ENCODE measurements around the gene TRDMT1. TPM values are rescaled to one million over a fixed set of nuclear protein-coding genes. Genes with fewer than 3 reads are reported as not detected.

The TRDMT1 gene
- total RNA-seq, 4 donors from 2014 or later: 29.4 to 39.7 (median 31.7) TPM

GRCh38 chr10:17169803-17170202 lies 31.7 kb downstream of the TRDMT1 start:
- Histone ChIP-seq H3K27me3 (no peaks in the 10 kb centered on the region), H3K4me3 (replicated peaks in 1 of 3) (no peak overlapping the region), H3K9me3 (no peaks in the 10 kb centered on the region), H3K4me1 (peaks cover 22 to 27% of the 10 kb centered on the region in 2 donors), H3K27ac (no peak overlapping the region), H3K36me3 (no peaks in the 10 kb centered on the region)
- TF ChIP-seq CTCF (IDR thresholded peaks at IDR 0.05) (no peak), POLR2A (IDR thresholded peaks at IDR 0.05) (no peak)
- WGBS, 2 donors: 48 to 51% methylated on average over 4 of the region's 4 CpGs
- intact Hi-C loops (cut with DNase I): no loop called here
- DNase-seq: no peak

GRCh38 chr10:17166699-17167098 lies 34.8 kb downstream of the TRDMT1 start:
- no peak overlapping the region for H3K4me3 ChIP-seq (replicated peaks in 1 of 3)
- no peak for DNase-seq
- no peak for TF ChIP-seq POLR2A (IDR thresholded peaks at IDR 0.05)
- intact Hi-C loops (cut with DNase I): no loop called here
- 79 to 90% methylated on average over 3 of the region's 3 CpGs for WGBS, 2 donors
- H3K9me3 ChIP-seq: no peaks in the 10 kb centered on the region
- peaks cover 13 to 19% of the 10 kb centered on the region in 2 donors for H3K4me1 ChIP-seq
- no peak overlapping the region for H3K27ac ChIP-seq
- no peaks in the 10 kb centered on the region for H3K27me3 ChIP-seq
- no peaks in the 10 kb centered on the region for H3K36me3 ChIP-seq

- H3K27me3 ChIP-seq: no peaks in the 10 kb centered on the region
- H3K4me1 ChIP-seq: no peaks in the 10 kb centered on the region
- DNase-seq: peak in 1 of 2 donors; percentile 6
- H3K4me3 ChIP-seq (replicated peaks in 1 of 3): no peak overlapping the region
- H3K36me3 ChIP-seq: no peaks in the 10 kb centered on the region
- no peak for TF ChIP-seq CTCF (IDR thresholded peaks at IDR 0.05)
- TF ChIP-seq POLR2A (IDR thresholded peaks at IDR 0.05): no peak
- WGBS, 2 donors: 27 to 41% methylated on average over 2 of the region's 2 CpGs
- H3K27ac ChIP-seq: no peak overlapping the region
- intact Hi-C loops (cut with DNase I): no loop called here
- no peaks in the 10 kb centered on the region for H3K9me3 ChIP-seq
Measured at GRCh38 chr10:17162828-17163227, 38.6 kb downstream of the TRDMT1 start.

GRCh38 chr10:17161775-17162174 lies 39.7 kb downstream of the TRDMT1 start:
- no peak overlapping the region for H3K27ac ChIP-seq

GRCh38 chr10:17157024-17157423 lies 44.4 kb downstream of the TRDMT1 start:
- Histone ChIP-seq H3K27ac (no peak overlapping the region), H3K36me3 (no peaks in the 10 kb centered on the region), H3K27me3 (no peaks in the 10 kb centered on the region), H3K4me1 (peaks cover 0 to 2% of the 10 kb centered on the region in 2 donors), H3K9me3 (no peaks in the 10 kb centered on the region), H3K4me3 (replicated peaks in 1 of 3) (no peak overlapping the region)
- TF ChIP-seq POLR2A (IDR thresholded peaks at IDR 0.05) (no peak), CTCF (IDR thresholded peaks at IDR 0.05) (no peak)
- DNase-seq: no peak
- intact Hi-C loops (cut with DNase I): no loop called here
- 88 to 90% methylated on average over 2 of the region's 2 CpGs for WGBS, 2 donors

More at GRCh38 chr10:17161775-17162174, 39.7 kb downstream of the TRDMT1 start:
- intact Hi-C loops (cut with DNase I): no loop called here
- no peak for TF ChIP-seq CTCF (IDR thresholded peaks at IDR 0.05)
- TF ChIP-seq POLR2A (IDR thresholded peaks at IDR 0.05): no peak
- H3K36me3 ChIP-seq: no peaks in the 10 kb centered on the region
- H3K4me1 ChIP-seq: no peaks in the 10 kb centered on the region
- WGBS, 2 donors: 63 to 65% methylated on average over 3 of the region's 3 CpGs
- no peak overlapping the region for H3K4me3 ChIP-seq (replicated peaks in 1 of 3)
- H3K27me3 ChIP-seq: no peaks in the 10 kb centered on the region
- no peaks in the 10 kb centered on the region for H3K9me3 ChIP-seq
- no peak for DNase-seq

- intact Hi-C loops (cut with DNase I): no loop called here
- H3K36me3 ChIP-seq: no peaks in the 10 kb centered on the region
- peaks cover 5 to 8% of the 10 kb centered on the region in 2 donors for H3K4me1 ChIP-seq
- no peak overlapping the region for H3K4me3 ChIP-seq (replicated peaks in 1 of 3)
- no peak overlapping the region for H3K27ac ChIP-seq
- no peaks in the 10 kb centered on the region for H3K9me3 ChIP-seq
- no peak for DNase-seq
- H3K27me3 ChIP-seq: no peaks in the 10 kb centered on the region
- no peak for TF ChIP-seq POLR2A (IDR thresholded peaks at IDR 0.05)
- no peak for TF ChIP-seq CTCF (IDR thresholded peaks at IDR 0.05)
Measured at GRCh38 chr10:17155826-17156225, 45.6 kb downstream of the TRDMT1 start.

All from thyroid gland (tissue), 4 donors.